HG03064 (cell line): ENCODE results near the gene ANKRD53.
"Not testable (repeated sequence)": the region's sequence is repeated elsewhere in the genome, so short reads cannot be mapped to it uniquely, and the experiment has no call there.

Experiments used
- ATAC-seq: cut with Tn5 transposase; IDR thresholded peaks from one replicate; pipeline ENCODE4 v1.9.1; 2021; ENCODE audit warnings: low read depth; ENCODE audit not compliant: unreplicated experiment

Gene ANKRD53

GRCh38 chr2:71005271-71006202 lies 27.1 kb downstream of the ANKRD53 start:
- ATAC-seq, result no peak

GRCh38 chr2:71006323-71006722 lies 27.9 kb downstream of the ANKRD53 start:
- ATAC-seq, result no peak

- no peak for ATAC-seq
Observed at GRCh38 chr2:71006955-71007799, 28.7 kb downstream of the ANKRD53 start.

- ATAC-seq, result no peak
Observed at GRCh38 chr2:71008342-71008741, 29.9 kb downstream of the ANKRD53 start.

GRCh38 chr2:71011786-71012185 lies 33.4 kb downstream of the ANKRD53 start:
- ATAC-seq, result not testable (repeated sequence)

GRCh38 chr2:71018625-71019024 lies 40.2 kb downstream of the ANKRD53 start:
- no peak for ATAC-seq

- not testable (repeated sequence) for ATAC-seq
Observed at GRCh38 chr2:71019989-71020388, 41.6 kb downstream of the ANKRD53 start.

GRCh38 chr2:71021394-71021793 lies 43.0 kb downstream of the ANKRD53 start:
- not testable (repeated sequence) for ATAC-seq

GRCh38 chr2:71023553-71024243 lies 45.3 kb downstream of the ANKRD53 start:
- ATAC-seq, result not testable (repeated sequence)
